Measurements from ENCODE around the gene MGP. TPM values are rescaled to one million over a fixed set of nuclear protein-coding genes. Genes with fewer than 3 reads are reported as not detected.

MGP gene
- total RNA-seq, 1 donor from 2014 or later: 223 TPM

GRCh38 chr12:14903386-14904098 is 17.9 kb upstream of the MGP start:
- DNase-seq (ENCODE audit: low spot score): no peak

- DNase-seq (ENCODE audit: low spot score): no peak
Observed at GRCh38 chr12:14902465-14902864, 16.8 kb upstream of the MGP start.

- no peak for DNase-seq (ENCODE audit: low spot score)
Observed at GRCh38 chr12:14901228-14901562, 15.5 kb upstream of the MGP start.

- DNase-seq (ENCODE audit: low spot score): no peak
Observed at GRCh38 chr12:14900521-14901227, 15.0 kb upstream of the MGP start.

GRCh38 chr12:14896521-14897169 is 11.0 kb upstream of the MGP start:
- no peak for DNase-seq (ENCODE audit: low spot score)

- DNase-seq (ENCODE audit: low spot score): no peak
Observed at GRCh38 chr12:14893506-14894250, 8.0 kb upstream of the MGP start.

- peak; percentile 34 for DNase-seq (ENCODE audit: low spot score)
Observed at GRCh38 chr12:14892726-14893505, 7.3 kb upstream of the MGP start.

GRCh38 chr12:14890701-14891100 is 5.0 kb upstream of the MGP start:
- DNase-seq (ENCODE audit: low spot score): no peak

- no peak for DNase-seq (ENCODE audit: low spot score)
Observed at GRCh38 chr12:14886271-14886670, 617 bp upstream of the MGP start.

GRCh38 chr12:14884458-14884878 is 1.2 kb downstream of the MGP start:
- peak; percentile 84 for DNase-seq (ENCODE audit: low spot score)

- DNase-seq (ENCODE audit: low spot score): no peak
Observed at GRCh38 chr12:14883686-14884085, 2.0 kb downstream of the MGP start.

- no peak for DNase-seq (ENCODE audit: low spot score)
Observed at GRCh38 chr12:14880890-14881453, 4.7 kb downstream of the MGP start.

- DNase-seq (ENCODE audit: low spot score): no peak
Observed at GRCh38 chr12:14879222-14879933, 6.3 kb downstream of the MGP start.

GRCh38 chr12:14878488-14878887 is 7.2 kb downstream of the MGP start:
- DNase-seq (ENCODE audit: low spot score): no peak

- no peak for DNase-seq (ENCODE audit: low spot score)
Observed at GRCh38 chr12:14876833-14877232, 8.8 kb downstream of the MGP start.

GRCh38 chr12:14874882-14875281 is 10.8 kb downstream of the MGP start:
- DNase-seq (ENCODE audit: low spot score): no peak

GRCh38 chr12:14873440-14874185 is 12.0 kb downstream of the MGP start:
- DNase-seq (ENCODE audit: low spot score): no peak

- DNase-seq (ENCODE audit: low spot score): no peak
Observed at GRCh38 chr12:14871886-14872285, 13.8 kb downstream of the MGP start.

- no peak for DNase-seq (ENCODE audit: low spot score)
Observed at GRCh38 chr12:14871247-14871646, 14.4 kb downstream of the MGP start.

Measured in mucosa of gallbladder (tissue), 1 donor.